ENCODE results near the gene RIMBP2.

RIMBP2 gene

DNA sequence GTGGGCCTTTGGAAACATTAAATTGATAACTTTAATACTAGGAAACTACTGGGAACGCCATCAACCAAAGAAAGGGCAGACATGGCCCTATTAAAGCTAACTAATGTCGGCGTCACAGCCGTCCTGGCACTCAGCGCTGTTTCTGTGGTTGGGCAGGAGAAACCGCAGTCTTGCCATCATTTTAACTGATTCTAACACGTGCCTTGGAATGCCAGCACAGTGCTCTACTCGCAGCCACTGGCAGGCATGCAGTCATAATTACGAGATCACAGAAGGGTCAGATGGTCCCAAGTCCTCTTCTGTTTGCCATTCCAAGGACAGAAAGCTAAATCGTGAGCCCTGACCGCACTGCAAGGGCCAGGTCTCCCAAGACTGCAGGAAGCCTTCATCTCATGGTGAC lies 75.2 kb downstream of the RIMBP2 start:
- in situ Hi-C loops (cut with MboI; ENCODE audit: low sequenced_read_pairs, unreplicated experiment), result no loop called here

GRCh38 chr12:130640496-130640895 lies 75.6 kb downstream of the RIMBP2 start:
- no peak for DNase-seq (ENCODE audit: low spot score)
- in situ Hi-C loops (cut with MboI; ENCODE audit: low sequenced_read_pairs, unreplicated experiment), result no loop called here
- TF ChIP-seq, protein P1, sequence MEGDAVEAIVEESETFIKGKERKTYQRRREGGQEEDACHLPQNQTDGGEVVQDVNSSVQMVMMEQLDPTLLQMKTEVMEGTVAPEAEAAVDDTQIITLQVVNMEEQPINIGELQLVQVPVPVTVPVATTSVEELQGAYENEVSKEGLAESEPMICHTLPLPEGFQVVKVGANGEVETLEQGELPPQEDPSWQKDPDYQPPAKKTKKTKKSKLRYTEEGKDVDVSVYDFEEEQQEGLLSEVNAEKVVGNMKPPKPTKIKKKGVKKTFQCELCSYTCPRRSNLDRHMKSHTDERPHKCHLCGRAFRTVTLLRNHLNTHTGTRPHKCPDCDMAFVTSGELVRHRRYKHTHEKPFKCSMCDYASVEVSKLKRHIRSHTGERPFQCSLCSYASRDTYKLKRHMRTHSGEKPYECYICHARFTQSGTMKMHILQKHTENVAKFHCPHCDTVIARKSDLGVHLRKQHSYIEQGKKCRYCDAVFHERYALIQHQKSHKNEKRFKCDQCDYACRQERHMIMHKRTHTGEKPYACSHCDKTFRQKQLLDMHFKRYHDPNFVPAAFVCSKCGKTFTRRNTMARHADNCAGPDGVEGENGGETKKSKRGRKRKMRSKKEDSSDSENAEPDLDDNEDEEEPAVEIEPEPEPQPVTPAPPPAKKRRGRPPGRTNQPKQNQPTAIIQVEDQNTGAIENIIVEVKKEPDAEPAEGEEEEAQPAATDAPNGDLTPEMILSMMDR (IDR thresholded peaks at IDR 0.05; ENCODE audit: borderline replicate concordance, control extremely low read depth, extremely low read depth, insufficient read depth, missing control alignments), result no peak

More for the DNA sequence above, 75.2 kb downstream of the RIMBP2 start:
- TF ChIP-seq, protein P1 (IDR thresholded peaks at IDR 0.05; ENCODE audit: borderline replicate concordance, control extremely low read depth, extremely low read depth, insufficient read depth, missing control alignments), result no peak
- DNase-seq (ENCODE audit: low spot score), result no peak

GRCh38 chr12:130639476-130640424 lies 76.3 kb downstream of the RIMBP2 start:
- TF ChIP-seq, protein P1 (IDR thresholded peaks at IDR 0.05; ENCODE audit: borderline replicate concordance, control extremely low read depth, extremely low read depth, insufficient read depth, missing control alignments), result no peak
- in situ Hi-C loops (cut with MboI; ENCODE audit: low sequenced_read_pairs, unreplicated experiment), result no loop called here
- no peak for DNase-seq (ENCODE audit: low spot score)

- no peak for DNase-seq (ENCODE audit: low spot score)
- TF ChIP-seq, protein P1 (IDR thresholded peaks at IDR 0.05; ENCODE audit: borderline replicate concordance, control extremely low read depth, extremely low read depth, insufficient read depth, missing control alignments), result no peak
- in situ Hi-C loops (cut with MboI; ENCODE audit: low sequenced_read_pairs, unreplicated experiment), result no loop called here
Observed at GRCh38 chr12:130636370-130636769, 79.7 kb downstream of the RIMBP2 start.

- in situ Hi-C loops (cut with MboI; ENCODE audit: low sequenced_read_pairs, unreplicated experiment), result no loop called here
- no peak for DNase-seq (ENCODE audit: low spot score)
- TF ChIP-seq, protein P1 (IDR thresholded peaks at IDR 0.05; ENCODE audit: borderline replicate concordance, control extremely low read depth, extremely low read depth, insufficient read depth, missing control alignments), result no peak
Observed at GRCh38 chr12:130634866-130635265, 81.2 kb downstream of the RIMBP2 start.

GRCh38 chr12:130633771-130634170 lies 82.3 kb downstream of the RIMBP2 start:
- TF ChIP-seq, protein P1 (IDR thresholded peaks at IDR 0.05; ENCODE audit: borderline replicate concordance, control extremely low read depth, extremely low read depth, insufficient read depth, missing control alignments), result no peak
- DNase-seq (ENCODE audit: low spot score), result no peak
- in situ Hi-C loops (cut with MboI; ENCODE audit: low sequenced_read_pairs, unreplicated experiment), result no loop called here
